Ishikawa (cell line): ENCODE data around the gene CHODL.

Experiments used
- CEBPB ChIP-seq: IDR thresholded peaks from 2 replicates; pipeline ENCODE4 v1.6.1; 2012
- CREB1 ChIP-seq: IDR thresholded peaks from 2 replicates; pipeline ENCODE4 v1.6.1; 2012; ENCODE audit warnings: low read depth
- EGR1 ChIP-seq: IDR thresholded peaks from 2 replicates; pipeline ENCODE4 v1.6.1; 2012
- EP300 ChIP-seq: IDR thresholded peaks from 2 replicates; pipeline ENCODE4 v1.6.1; 2012; ENCODE audit warnings: borderline replicate concordance
- FOXM1 ChIP-seq: IDR thresholded peaks from 2 replicates; pipeline ENCODE4 v1.6.1; 2012; ENCODE audit warnings: low read depth, borderline replicate concordance
- MAX ChIP-seq: IDR thresholded peaks from 2 replicates; pipeline ENCODE4 v1.6.1; 2012
- NFIC ChIP-seq: IDR thresholded peaks from 2 replicates; pipeline ENCODE4 v1.6.1; 2012
- RAD21 ChIP-seq: IDR thresholded peaks from 2 replicates; pipeline ENCODE4 v1.6.1; 2012; ENCODE audit warnings: low read depth
- TAF1 ChIP-seq: IDR thresholded peaks from 2 replicates; pipeline ENCODE4 v1.6.1; 2012; ENCODE audit warnings: low read depth, mild to moderate bottlenecking
- TCF12 ChIP-seq: IDR thresholded peaks from 2 replicates; pipeline ENCODE4 v1.6.1; 2012; ENCODE audit warnings: low read depth
- TEAD4 ChIP-seq: IDR thresholded peaks from 2 replicates; pipeline ENCODE4 v1.6.1; 2012
- YY1 ChIP-seq: IDR thresholded peaks from 2 replicates; pipeline ENCODE4 v1.6.1; 2012; ENCODE audit warnings: low read depth
- ZBTB7A ChIP-seq: IDR thresholded peaks from 2 replicates; pipeline ENCODE4 v1.6.1; 2012; ENCODE audit warnings: low read depth
- TF ChIP-seq, protein P1 (sequence below): IDR thresholded peaks from 2 replicates; pipeline ENCODE4 v1.6.1; 2012; ENCODE audit warnings: low read depth, mild to moderate bottlenecking
- TF ChIP-seq, protein P2 (sequence below): IDR thresholded peaks from 2 replicates; pipeline ENCODE4 v1.6.1; 2012

The CHODL gene

DNA sequence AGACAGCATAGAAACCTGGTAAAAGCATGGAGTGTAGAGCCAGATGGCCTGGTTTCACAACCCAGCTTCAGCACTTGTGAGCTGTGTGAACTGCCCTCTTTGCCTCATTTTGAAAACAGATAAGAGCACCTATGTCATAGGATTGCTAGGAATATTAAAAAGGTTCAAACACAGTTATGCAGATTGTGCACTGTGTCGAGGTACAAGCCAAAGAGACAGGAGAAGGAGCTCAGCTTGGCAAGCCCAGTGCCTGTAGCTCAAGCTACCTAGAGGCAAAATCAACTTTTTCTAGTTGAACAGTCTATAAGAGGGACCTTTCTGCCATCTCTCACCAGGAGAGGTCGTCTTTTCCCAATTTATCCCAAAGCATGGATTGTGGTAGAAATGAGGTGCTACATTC, 5.0 kb downstream of the CHODL start:
- TF ChIP-seq, protein P1, sequence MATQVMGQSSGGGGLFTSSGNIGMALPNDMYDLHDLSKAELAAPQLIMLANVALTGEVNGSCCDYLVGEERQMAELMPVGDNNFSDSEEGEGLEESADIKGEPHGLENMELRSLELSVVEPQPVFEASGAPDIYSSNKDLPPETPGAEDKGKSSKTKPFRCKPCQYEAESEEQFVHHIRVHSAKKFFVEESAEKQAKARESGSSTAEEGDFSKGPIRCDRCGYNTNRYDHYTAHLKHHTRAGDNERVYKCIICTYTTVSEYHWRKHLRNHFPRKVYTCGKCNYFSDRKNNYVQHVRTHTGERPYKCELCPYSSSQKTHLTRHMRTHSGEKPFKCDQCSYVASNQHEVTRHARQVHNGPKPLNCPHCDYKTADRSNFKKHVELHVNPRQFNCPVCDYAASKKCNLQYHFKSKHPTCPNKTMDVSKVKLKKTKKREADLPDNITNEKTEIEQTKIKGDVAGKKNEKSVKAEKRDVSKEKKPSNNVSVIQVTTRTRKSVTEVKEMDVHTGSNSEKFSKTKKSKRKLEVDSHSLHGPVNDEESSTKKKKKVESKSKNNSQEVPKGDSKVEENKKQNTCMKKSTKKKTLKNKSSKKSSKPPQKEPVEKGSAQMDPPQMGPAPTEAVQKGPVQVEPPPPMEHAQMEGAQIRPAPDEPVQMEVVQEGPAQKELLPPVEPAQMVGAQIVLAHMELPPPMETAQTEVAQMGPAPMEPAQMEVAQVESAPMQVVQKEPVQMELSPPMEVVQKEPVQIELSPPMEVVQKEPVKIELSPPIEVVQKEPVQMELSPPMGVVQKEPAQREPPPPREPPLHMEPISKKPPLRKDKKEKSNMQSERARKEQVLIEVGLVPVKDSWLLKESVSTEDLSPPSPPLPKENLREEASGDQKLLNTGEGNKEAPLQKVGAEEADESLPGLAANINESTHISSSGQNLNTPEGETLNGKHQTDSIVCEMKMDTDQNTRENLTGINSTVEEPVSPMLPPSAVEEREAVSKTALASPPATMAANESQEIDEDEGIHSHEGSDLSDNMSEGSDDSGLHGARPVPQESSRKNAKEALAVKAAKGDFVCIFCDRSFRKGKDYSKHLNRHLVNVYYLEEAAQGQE: no peak
- TF ChIP-seq, protein P2, sequence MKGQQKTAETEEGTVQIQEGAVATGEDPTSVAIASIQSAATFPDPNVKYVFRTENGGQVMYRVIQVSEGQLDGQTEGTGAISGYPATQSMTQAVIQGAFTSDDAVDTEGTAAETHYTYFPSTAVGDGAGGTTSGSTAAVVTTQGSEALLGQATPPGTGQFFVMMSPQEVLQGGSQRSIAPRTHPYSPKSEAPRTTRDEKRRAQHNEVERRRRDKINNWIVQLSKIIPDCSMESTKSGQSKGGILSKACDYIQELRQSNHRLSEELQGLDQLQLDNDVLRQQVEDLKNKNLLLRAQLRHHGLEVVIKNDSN: no peak
- TF ChIP-seq EP300 (no peak), EGR1 (no peak), MAX (no peak), TCF12 (no peak)

- TF ChIP-seq EGR1 (no peak), YY1 (no peak), TEAD4 (no peak), RAD21 (no peak), TCF12 (no peak), ZBTB7A (no peak), CEBPB (no peak), FOXM1 (no peak), NFIC (no peak), CREB1 (no peak), MAX (no peak), EP300 (no peak), TAF1 (no peak)
- TF ChIP-seq, protein P2: no peak
- TF ChIP-seq, protein P1: no peak
These were observed 6.4 kb downstream of the CHODL start for GRCh38 chr21:18251065-18251464.

DNA sequence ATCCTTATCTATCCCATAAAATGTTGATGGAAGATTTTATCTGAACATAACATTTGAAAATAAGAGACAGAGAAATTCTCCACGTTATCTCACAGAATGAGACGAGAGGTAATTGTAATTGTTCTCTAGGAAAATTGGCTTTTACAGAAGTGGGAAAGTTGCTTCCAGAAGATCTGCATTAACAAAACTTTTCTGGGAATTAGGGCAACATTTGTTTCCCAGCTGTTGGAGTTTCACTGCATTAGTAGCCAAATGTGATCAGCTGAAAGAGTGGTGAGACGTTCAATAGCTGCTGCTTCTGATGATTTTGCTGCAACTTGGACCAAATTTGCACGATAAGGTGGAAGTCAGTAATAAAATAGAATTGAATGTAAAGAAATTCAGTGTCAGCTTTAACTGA, 7.6 kb downstream of the CHODL start:
- TF ChIP-seq, protein P1: no peak
- TF ChIP-seq TCF12 (no peak), RAD21 (no peak), TEAD4 (no peak), NFIC (no peak), TAF1 (no peak), MAX (no peak), EP300 (no peak), CREB1 (no peak), YY1 (no peak), ZBTB7A (no peak), EGR1 (no peak), FOXM1 (no peak), CEBPB (no peak)
- TF ChIP-seq, protein P2: no peak

- TF ChIP-seq FOXM1 (no peak), YY1 (no peak), TEAD4 (no peak), MAX (no peak), RAD21 (no peak), TCF12 (no peak), NFIC (no peak), TAF1 (no peak), EP300 (no peak), EGR1 (no peak), CEBPB (no peak), ZBTB7A (no peak), CREB1 (no peak)
- TF ChIP-seq, protein P1: no peak
- TF ChIP-seq, protein P2: no peak
These were observed 8.0 kb downstream of the CHODL start for GRCh38 chr21:18252680-18253079.
